Measurements from ENCODE around the gene LRRC43. TPM values are rescaled to one million over a fixed set of nuclear protein-coding genes. Genes with fewer than 3 reads are reported as not detected.
A peak's percentile ranks its signal among the peaks of the same experiment; 100 is the strongest.

The LRRC43 gene
- polyA plus RNA-seq, 4 donors: 0.27 to 1.1 TPM; not detected in 2

GRCh38 chr12:122232691-122233090 lies 49.8 kb downstream of the LRRC43 start:
- peaks cover 3 to 45% (median 23%) of the 10 kb centered on the region in 3 donors for H3K36me3 ChIP-seq (ENCODE audit: control insufficient read depth in 3 of 3, insufficient read depth in 2 of 3, low read depth in 1 of 3, low read length in 3 of 3)
- WGBS, 3 donors: 92 to 97% (median 96%) methylated on average over 10 of the region's 10 CpGs

GRCh38 chr12:122235741-122236140 lies 52.8 kb downstream of the LRRC43 start:
- WGBS, 3 donors: 86 to 94% (median 90%) methylated on average over 7 of the region's 7 CpGs
- no peaks in the 10 kb centered on the region for H3K27me3 ChIP-seq (ENCODE audit: control insufficient read depth in 3 of 3, insufficient read depth in 3 of 3, low read length in 3 of 3)
- H3K9me3 ChIP-seq (ENCODE audit: control insufficient read depth in 2 of 2, insufficient read depth in 1 of 2, low read depth in 1 of 2, low read length in 1 of 2): no peaks in the 10 kb centered on the region
- H3K27ac ChIP-seq (ENCODE audit: low read depth in 1 of 3, low read length in 2 of 3): no peak overlapping the region
- DNase-seq (no peak), FAIRE-seq (no peak)
- H3K36me3 ChIP-seq (ENCODE audit: control insufficient read depth in 3 of 3, insufficient read depth in 2 of 3, low read depth in 1 of 3, low read length in 3 of 3): peaks cover 3 to 53% (median 24%) of the 10 kb centered on the region in 3 donors
- H3K4me3 ChIP-seq (ENCODE audit: low read depth in 1 of 3, low read length in 3 of 3): no peak overlapping the region
- H3K4me1 ChIP-seq (ENCODE audit: control insufficient read depth in 3 of 3, insufficient read depth in 2 of 3, low read depth in 1 of 3, low read length in 2 of 3): no peaks in the 10 kb centered on the region

More at GRCh38 chr12:122232691-122233090, 49.8 kb downstream of the LRRC43 start:
- DNase-seq: no peak
- Histone ChIP-seq H3K4me3 (ENCODE audit: low read depth in 1 of 3, low read length in 3 of 3) (no peak overlapping the region), H3K4me1 (ENCODE audit: control insufficient read depth in 3 of 3, insufficient read depth in 2 of 3, low read depth in 1 of 3, low read length in 2 of 3) (no peaks in the 10 kb centered on the region), H3K27me3 (ENCODE audit: control insufficient read depth in 3 of 3, insufficient read depth in 3 of 3, low read length in 3 of 3) (no peaks in the 10 kb centered on the region), H3K27ac (ENCODE audit: low read depth in 1 of 3, low read length in 2 of 3) (no peak overlapping the region), H3K9me3 (ENCODE audit: control insufficient read depth in 2 of 2, insufficient read depth in 1 of 2, low read depth in 1 of 2, low read length in 1 of 2) (no peaks in the 10 kb centered on the region)
- no peak for FAIRE-seq

DNA sequence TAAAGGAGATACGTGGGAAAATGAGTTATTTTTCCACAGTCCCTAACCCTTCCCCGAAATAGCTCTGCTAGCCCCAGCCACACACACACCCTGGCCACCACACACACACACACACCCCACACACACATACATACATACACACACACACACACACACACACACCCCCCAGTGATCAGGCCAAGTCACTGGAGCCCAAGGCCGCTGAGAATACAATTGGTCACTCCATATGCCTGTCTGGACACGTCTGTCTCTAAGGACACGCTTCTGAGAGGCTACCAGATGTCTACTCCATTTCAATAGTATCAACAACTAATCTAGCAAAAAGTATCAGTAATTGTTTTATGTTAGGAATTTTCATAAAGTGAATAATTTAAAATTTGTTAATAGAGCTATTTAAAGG lies 55.9 kb downstream of the LRRC43 start:
- H3K27ac ChIP-seq (ENCODE audit: low read depth in 1 of 3, low read length in 2 of 3): no peak overlapping the region
- H3K4me1 ChIP-seq (ENCODE audit: control insufficient read depth in 3 of 3, insufficient read depth in 2 of 3, low read depth in 1 of 3, low read length in 2 of 3): no peaks in the 10 kb centered on the region
- H3K4me3 ChIP-seq (ENCODE audit: low read depth in 1 of 3, low read length in 3 of 3): no peak overlapping the region
- no peaks in the 10 kb centered on the region for H3K27me3 ChIP-seq (ENCODE audit: control insufficient read depth in 3 of 3, insufficient read depth in 3 of 3, low read length in 3 of 3)
- DNase-seq (no peak), FAIRE-seq (no peak)
- WGBS, 3 donors: 94 to 97% (median 96%) methylated on average over 5 of the region's 5 CpGs
- H3K36me3 ChIP-seq (ENCODE audit: control insufficient read depth in 3 of 3, insufficient read depth in 2 of 3, low read depth in 1 of 3, low read length in 3 of 3): peaks cover 3 to 60% (median 11%) of the 10 kb centered on the region in 3 donors
- no peaks in the 10 kb centered on the region for H3K9me3 ChIP-seq (ENCODE audit: control insufficient read depth in 2 of 2, insufficient read depth in 1 of 2, low read depth in 1 of 2, low read length in 1 of 2)

- H3K27ac ChIP-seq (ENCODE audit: low read depth in 1 of 3, low read length in 2 of 3): no peak overlapping the region
- 58 to 76% (median 74%) methylated on average over 6 of the region's 6 CpGs for WGBS, 3 donors
- no peaks in the 10 kb centered on the region for H3K9me3 ChIP-seq (ENCODE audit: control insufficient read depth in 2 of 2, insufficient read depth in 1 of 2, low read depth in 1 of 2, low read length in 1 of 2)
- H3K36me3 ChIP-seq (ENCODE audit: control insufficient read depth in 3 of 3, insufficient read depth in 2 of 3, low read depth in 1 of 3, low read length in 3 of 3): peaks cover 0 to 51% (median 2%) of the 10 kb centered on the region in 3 donors
- FAIRE-seq (no peak), DNase-seq (peak in 1 of 2 donors; percentile 8)
- H3K27me3 ChIP-seq (ENCODE audit: control insufficient read depth in 3 of 3, insufficient read depth in 3 of 3, low read length in 3 of 3): no peaks in the 10 kb centered on the region
- no peaks in the 10 kb centered on the region for H3K4me1 ChIP-seq (ENCODE audit: control insufficient read depth in 3 of 3, insufficient read depth in 2 of 3, low read depth in 1 of 3, low read length in 2 of 3)
- H3K4me3 ChIP-seq (ENCODE audit: low read depth in 1 of 3, low read length in 3 of 3): no peak overlapping the region
These were observed 61.0 kb downstream of the LRRC43 start for GRCh38 chr12:122243965-122244364.

DNA sequence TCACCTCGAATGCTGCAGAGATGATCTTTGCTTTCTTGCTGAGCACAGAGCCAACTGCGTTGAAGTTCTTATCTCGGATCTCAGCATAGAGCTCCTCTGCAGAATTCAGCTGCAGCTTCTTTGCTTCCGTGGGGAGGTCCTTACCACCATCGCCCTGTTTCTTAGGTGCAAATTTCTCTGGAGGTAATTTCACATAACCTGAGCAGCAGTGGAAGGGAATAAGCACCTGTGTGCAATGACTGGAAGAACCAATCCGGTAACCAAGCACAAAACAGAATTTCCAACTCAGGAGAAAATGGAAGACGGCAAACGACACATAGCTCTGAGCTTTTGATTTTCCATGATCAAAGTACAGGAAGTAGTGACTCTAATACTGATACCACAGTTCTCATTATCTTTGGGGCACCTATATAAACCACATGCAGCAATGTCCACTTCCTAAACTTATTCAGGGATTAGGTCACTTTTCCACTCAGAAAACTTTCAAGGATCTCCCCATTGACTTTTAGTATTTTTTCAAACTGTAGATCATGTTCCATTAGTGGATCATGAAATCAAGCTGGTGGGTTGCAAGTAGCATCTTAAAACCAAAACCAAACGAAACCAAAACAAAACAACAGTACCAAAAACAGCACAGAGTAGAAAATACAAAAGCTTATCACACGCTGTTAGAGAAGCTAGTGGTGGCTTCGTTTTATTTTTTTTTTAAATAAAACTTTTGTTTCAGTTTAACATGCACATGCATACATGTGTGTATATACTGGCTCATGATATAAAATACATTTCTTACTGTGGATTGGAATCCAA lies 61.8 kb downstream of the LRRC43 start:
- Histone ChIP-seq H3K4me3 (ENCODE audit: low read depth in 1 of 3, low read length in 3 of 3) (peak overlapping the region in 1 of 3 donors; percentile 10), H3K36me3 (ENCODE audit: control insufficient read depth in 3 of 3, insufficient read depth in 2 of 3, low read depth in 1 of 3, low read length in 3 of 3) (peaks cover 0 to 52% (median 2%) of the 10 kb centered on the region in 3 donors), H3K27ac (ENCODE audit: low read depth in 1 of 3, low read length in 2 of 3) (peak overlapping the region in 2 of 3 donors; percentile 46 to 66), H3K27me3 (ENCODE audit: control insufficient read depth in 3 of 3, insufficient read depth in 3 of 3, low read length in 3 of 3) (no peaks in the 10 kb centered on the region), H3K9me3 (ENCODE audit: control insufficient read depth in 2 of 2, insufficient read depth in 1 of 2, low read depth in 1 of 2, low read length in 1 of 2) (no peaks in the 10 kb centered on the region), H3K4me1 (ENCODE audit: control insufficient read depth in 3 of 3, insufficient read depth in 2 of 3, low read depth in 1 of 3, low read length in 2 of 3) (no peaks in the 10 kb centered on the region)
- WGBS, 3 donors: 30 to 67% (median 54%) methylated on average over 11 of the region's 11 CpGs
- DNase-seq: peak in 1 of 2 donors; percentile 40
- FAIRE-seq: no peak

DNA sequence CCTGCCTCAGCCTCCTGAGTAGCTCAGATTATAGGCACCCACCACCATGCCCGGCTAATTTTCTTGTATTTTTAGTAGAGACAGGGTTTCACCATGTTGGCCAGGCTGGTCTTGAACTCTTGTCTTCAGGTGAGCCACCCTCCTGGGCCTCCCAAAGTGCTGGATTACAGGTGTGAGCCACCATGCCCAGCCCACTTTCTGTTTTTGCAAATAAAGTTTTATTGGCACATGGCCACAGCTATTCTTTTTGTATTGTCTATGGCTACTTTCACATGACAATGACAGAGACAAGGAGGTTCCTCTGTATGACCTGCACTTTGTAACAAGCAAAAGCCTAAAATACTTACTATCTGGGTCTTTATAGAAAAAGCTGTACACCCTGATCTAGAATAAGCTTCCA lies 62.6 kb downstream of the LRRC43 start:
- Histone ChIP-seq H3K27ac (ENCODE audit: low read depth in 1 of 3, low read length in 2 of 3) (peak overlapping the region in 1 of 3 donors; percentile 24), H3K4me1 (ENCODE audit: control insufficient read depth in 3 of 3, insufficient read depth in 2 of 3, low read depth in 1 of 3, low read length in 2 of 3) (no peaks in the 10 kb centered on the region), H3K4me3 (ENCODE audit: low read depth in 1 of 3, low read length in 3 of 3) (no peak overlapping the region), H3K27me3 (ENCODE audit: control insufficient read depth in 3 of 3, insufficient read depth in 3 of 3, low read length in 3 of 3) (no peaks in the 10 kb centered on the region), H3K36me3 (ENCODE audit: control insufficient read depth in 3 of 3, insufficient read depth in 2 of 3, low read depth in 1 of 3, low read length in 3 of 3) (peaks cover 0 to 51% (median 2%) of the 10 kb centered on the region in 3 donors), H3K9me3 (ENCODE audit: control insufficient read depth in 2 of 2, insufficient read depth in 1 of 2, low read depth in 1 of 2, low read length in 1 of 2) (no peaks in the 10 kb centered on the region)
- no peak for FAIRE-seq
- DNase-seq: no peak
- 87 to 100% (median 92%) methylated on average over 1 of the region's 1 CpG for whole genome bisulfite sequencing, 3 donors

DNA sequence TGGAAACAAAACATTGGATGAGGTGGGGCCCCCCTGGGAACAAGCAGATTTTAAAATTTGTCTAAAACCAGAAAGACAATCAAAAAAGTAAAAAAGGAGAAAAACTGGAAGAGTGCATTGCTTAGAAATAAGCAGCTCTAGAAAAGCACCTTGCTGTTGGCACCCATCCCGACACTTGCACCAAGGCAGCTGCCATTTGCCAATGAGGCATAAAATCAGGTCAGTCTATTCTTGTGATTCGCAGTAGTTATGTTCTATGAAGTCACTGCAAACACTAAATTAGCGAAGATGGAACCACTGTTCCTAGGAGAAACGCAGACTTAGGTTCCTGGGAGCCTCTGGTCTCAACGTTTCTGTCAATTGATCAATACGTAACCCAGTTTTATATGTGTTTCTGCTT lies 67.1 kb downstream of the LRRC43 start:
- peaks cover 0 to 52% (median 2%) of the 10 kb centered on the region in 3 donors for H3K36me3 ChIP-seq (ENCODE audit: control insufficient read depth in 3 of 3, insufficient read depth in 2 of 3, low read depth in 1 of 3, low read length in 3 of 3)
- no peaks in the 10 kb centered on the region for H3K9me3 ChIP-seq (ENCODE audit: control insufficient read depth in 2 of 2, insufficient read depth in 1 of 2, low read depth in 1 of 2, low read length in 1 of 2)
- H3K4me3 ChIP-seq (ENCODE audit: low read depth in 1 of 3, low read length in 3 of 3): no peak overlapping the region
- no peak overlapping the region for H3K27ac ChIP-seq (ENCODE audit: low read depth in 1 of 3, low read length in 2 of 3)
- DNase-seq (no peak), FAIRE-seq (no peak)
- no peaks in the 10 kb centered on the region for H3K4me1 ChIP-seq (ENCODE audit: control insufficient read depth in 3 of 3, insufficient read depth in 2 of 3, low read depth in 1 of 3, low read length in 2 of 3)
- H3K27me3 ChIP-seq (ENCODE audit: control insufficient read depth in 3 of 3, insufficient read depth in 3 of 3, low read length in 3 of 3): no peaks in the 10 kb centered on the region
- WGBS, 3 donors: 90 to 96% (median 95%) methylated on average over 6 of the region's 6 CpGs

DNA sequence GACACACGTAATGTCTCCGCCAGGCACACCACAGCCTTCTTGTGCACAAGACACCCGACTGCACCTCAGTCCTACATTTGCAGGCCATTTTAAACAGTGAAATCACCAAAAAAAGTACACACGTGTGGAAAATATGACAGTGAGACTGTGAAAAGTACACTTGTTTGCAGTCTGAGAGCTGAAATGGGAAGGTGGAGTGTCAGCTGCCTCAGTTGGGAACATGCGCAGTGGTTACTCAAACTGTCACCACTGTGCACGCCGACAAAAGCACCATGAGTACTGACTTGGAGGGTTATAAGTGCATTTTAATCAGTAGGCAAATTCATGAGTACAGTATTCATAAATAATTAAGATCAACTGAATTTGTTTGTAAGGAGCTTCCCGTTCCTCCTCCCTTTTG lies 67.6 kb downstream of the LRRC43 start:
- no peaks in the 10 kb centered on the region for H3K27me3 ChIP-seq (ENCODE audit: control insufficient read depth in 3 of 3, insufficient read depth in 3 of 3, low read length in 3 of 3)
- H3K36me3 ChIP-seq (ENCODE audit: control insufficient read depth in 3 of 3, insufficient read depth in 2 of 3, low read depth in 1 of 3, low read length in 3 of 3): peaks cover 0 to 52% (median 2%) of the 10 kb centered on the region in 3 donors
- 94 to 97% (median 96%) methylated on average over 8 of the region's 8 CpGs for WGBS, 3 donors
- DNase-seq: no peak
- no peaks in the 10 kb centered on the region for H3K4me1 ChIP-seq (ENCODE audit: control insufficient read depth in 3 of 3, insufficient read depth in 2 of 3, low read depth in 1 of 3, low read length in 2 of 3)
- no peak for FAIRE-seq
- no peak overlapping the region for H3K4me3 ChIP-seq (ENCODE audit: low read depth in 1 of 3, low read length in 3 of 3)
- H3K9me3 ChIP-seq (ENCODE audit: control insufficient read depth in 2 of 2, insufficient read depth in 1 of 2, low read depth in 1 of 2, low read length in 1 of 2): no peaks in the 10 kb centered on the region
- no peak overlapping the region for H3K27ac ChIP-seq (ENCODE audit: low read depth in 1 of 3, low read length in 2 of 3)
